ENCODE data around the gene MED27. TPM values are rescaled to one million over a fixed set of nuclear protein-coding genes. Genes with fewer than 3 reads are reported as not detected.
A peak's percentile ranks its signal among the peaks of the same experiment; 100 is the strongest.

Gene MED27
- total and polyA plus RNA-seq, 2 of the 13 experiments (the other 11 are each of a cell fraction or from before 2014, with no cell fraction given): 16.9 to 19.0 TPM

- Histone ChIP-seq H3K4me2 (ENCODE audit: low read depth, low read length) (no peak overlapping the region), H3K9ac (ENCODE audit: insufficient read depth, low read depth, low read length) (no peak overlapping the region), H3K36me3 (replicated peaks in 1 of 2; ENCODE audit: control insufficient read depth in 1 of 2, insufficient read depth in 2 of 2, low read length in 2 of 2) (no peaks in the 10 kb centered on the region), H3K27me3 (ENCODE audit: control insufficient read depth in 1 of 2, insufficient read depth in 2 of 2, low read length in 2 of 2) (peaks cover 0 to 19% of the 10 kb centered on the region in 2 experiments; a peak in 3 of 5 replicates), H3K9me3 (ENCODE audit: low read length) (no peaks in the 10 kb centered on the region), H3K4me3 (replicated peaks in 1 of 3; ENCODE audit: insufficient read depth in 1 of 3, low read depth in 2 of 3, low read length in 3 of 3) (no peak overlapping the region), H4K20me1 (ENCODE audit: insufficient read depth, low read length) (no peaks in the 10 kb centered on the region), H3K27ac (ENCODE audit: extremely low read length, insufficient read depth, low read length) (no peak overlapping the region), H2AFZ (ENCODE audit: low read length) (no peak overlapping the region), H3K4me1 (ENCODE audit: insufficient read depth, low read length) (no peaks in the 10 kb centered on the region), H3K79me2 (ENCODE audit: insufficient read depth, low read length) (no peaks in the 10 kb centered on the region)
- CTCF ChIA-PET (ENCODE audit: low intra/inter-chr PET ratio, low total read pairs): no interaction called here
- in situ Hi-C loops (cut with HindIII; ENCODE audit: extremely low pct_ligation_motif_present, low pct_unique_long_range_greater_than_20kb) (no loop called here), intact Hi-C loops (cut with micrococcal nuclease; ENCODE audit: unreplicated experiment) (no loop called here)
- BruUV-seq (replicated peaks): no TSS peak
- 33% methylated on average over 2 of the region's 2 CpGs for WGBS (ENCODE audit: low lambda C conversion rate)
- FAIRE-seq (no peak), ATAC-seq (no peak), DNase-seq (ENCODE audit: low spot score) (no peak)
- peak; percentile 49; the same call in 1 of the 2 replicates for TF ChIP-seq ZNF629 (CRISPR knock-in tag; conservative IDR thresholded peaks at IDR 0.05)
- no peak for TF ChIP-seq CBX1 (IDR thresholded peaks at IDR 0.05; ENCODE audit: low read depth)
- no peak for TF ChIP-seq ARNTL (CRISPR knock-in tag; IDR thresholded peaks at IDR 0.05)
- TF ChIP-seq SOX5 (CRISPR knock-in tag; IDR thresholded peaks at IDR 0.05; ENCODE audit: borderline replicate concordance): no peak
- no peak for TF ChIP-seq ZBTB4 (CRISPR knock-in tag; IDR thresholded peaks at IDR 0.05; ENCODE audit: borderline replicate concordance)
- no peak for TF ChIP-seq ZSCAN21 (CRISPR knock-in tag; IDR thresholded peaks at IDR 0.05; ENCODE audit: borderline replicate concordance)
- no peak for TF ChIP-seq PPARG (CRISPR knock-in tag; conservative IDR thresholded peaks at IDR 0.05)
- POLR2A ChIA-PET: no interaction called here
Observed at GRCh38 chr9:132121021-132121420, 41.4 kb upstream of the MED27 start.
